GM10266 (cell line): Measurements from ENCODE around the gene ACP5.

Experiments used
- DNase-seq: peaks from one replicate; pipeline ENCODE4 v3.0.0; 2012; ENCODE audit errors: extremely low spot score
- TF ChIP-seq, protein P1 (sequence below): IDR thresholded peaks from 2 replicates; pipeline ENCODE4 v1.5.1; 2012; ENCODE audit warnings: mild to moderate bottlenecking, low read depth; ENCODE audit not compliant: control insufficient read depth, insufficient read depth; ENCODE audit errors: missing control alignments

ACP5 gene

DNA sequence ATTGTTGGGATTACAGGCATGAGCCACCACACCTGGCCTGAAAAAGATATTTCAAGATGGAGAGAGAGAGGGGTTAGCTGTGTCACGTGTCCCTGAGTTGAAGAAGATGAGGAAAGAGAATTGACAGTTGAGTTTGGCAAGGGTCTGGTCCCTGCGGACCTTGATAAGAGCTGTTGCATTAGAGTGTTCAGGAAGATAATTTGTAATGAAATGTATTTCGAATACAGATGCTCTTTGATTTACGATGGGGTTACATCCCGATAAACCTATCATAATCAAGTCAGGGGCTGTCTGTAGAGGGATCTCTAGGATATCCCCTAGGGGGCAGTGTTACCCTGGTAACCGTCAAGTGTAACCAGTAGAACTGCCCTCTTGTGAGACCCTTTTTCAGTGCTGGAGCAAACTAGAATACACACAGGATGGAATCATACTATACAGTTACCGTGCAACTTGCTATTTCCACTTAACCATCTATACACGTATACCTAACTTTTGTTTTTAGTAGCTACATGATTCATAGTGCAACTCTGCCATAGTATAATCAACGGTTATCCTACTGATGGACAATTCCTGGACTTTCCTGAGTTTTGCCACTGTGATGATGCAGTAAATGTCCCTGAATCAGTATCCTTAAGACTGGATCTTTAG is 16.9 kb downstream of the ACP5 start:
- DNase-seq: peak; percentile 69
- TF ChIP-seq, protein P1, sequence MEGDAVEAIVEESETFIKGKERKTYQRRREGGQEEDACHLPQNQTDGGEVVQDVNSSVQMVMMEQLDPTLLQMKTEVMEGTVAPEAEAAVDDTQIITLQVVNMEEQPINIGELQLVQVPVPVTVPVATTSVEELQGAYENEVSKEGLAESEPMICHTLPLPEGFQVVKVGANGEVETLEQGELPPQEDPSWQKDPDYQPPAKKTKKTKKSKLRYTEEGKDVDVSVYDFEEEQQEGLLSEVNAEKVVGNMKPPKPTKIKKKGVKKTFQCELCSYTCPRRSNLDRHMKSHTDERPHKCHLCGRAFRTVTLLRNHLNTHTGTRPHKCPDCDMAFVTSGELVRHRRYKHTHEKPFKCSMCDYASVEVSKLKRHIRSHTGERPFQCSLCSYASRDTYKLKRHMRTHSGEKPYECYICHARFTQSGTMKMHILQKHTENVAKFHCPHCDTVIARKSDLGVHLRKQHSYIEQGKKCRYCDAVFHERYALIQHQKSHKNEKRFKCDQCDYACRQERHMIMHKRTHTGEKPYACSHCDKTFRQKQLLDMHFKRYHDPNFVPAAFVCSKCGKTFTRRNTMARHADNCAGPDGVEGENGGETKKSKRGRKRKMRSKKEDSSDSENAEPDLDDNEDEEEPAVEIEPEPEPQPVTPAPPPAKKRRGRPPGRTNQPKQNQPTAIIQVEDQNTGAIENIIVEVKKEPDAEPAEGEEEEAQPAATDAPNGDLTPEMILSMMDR: peak; percentile 68

DNA sequence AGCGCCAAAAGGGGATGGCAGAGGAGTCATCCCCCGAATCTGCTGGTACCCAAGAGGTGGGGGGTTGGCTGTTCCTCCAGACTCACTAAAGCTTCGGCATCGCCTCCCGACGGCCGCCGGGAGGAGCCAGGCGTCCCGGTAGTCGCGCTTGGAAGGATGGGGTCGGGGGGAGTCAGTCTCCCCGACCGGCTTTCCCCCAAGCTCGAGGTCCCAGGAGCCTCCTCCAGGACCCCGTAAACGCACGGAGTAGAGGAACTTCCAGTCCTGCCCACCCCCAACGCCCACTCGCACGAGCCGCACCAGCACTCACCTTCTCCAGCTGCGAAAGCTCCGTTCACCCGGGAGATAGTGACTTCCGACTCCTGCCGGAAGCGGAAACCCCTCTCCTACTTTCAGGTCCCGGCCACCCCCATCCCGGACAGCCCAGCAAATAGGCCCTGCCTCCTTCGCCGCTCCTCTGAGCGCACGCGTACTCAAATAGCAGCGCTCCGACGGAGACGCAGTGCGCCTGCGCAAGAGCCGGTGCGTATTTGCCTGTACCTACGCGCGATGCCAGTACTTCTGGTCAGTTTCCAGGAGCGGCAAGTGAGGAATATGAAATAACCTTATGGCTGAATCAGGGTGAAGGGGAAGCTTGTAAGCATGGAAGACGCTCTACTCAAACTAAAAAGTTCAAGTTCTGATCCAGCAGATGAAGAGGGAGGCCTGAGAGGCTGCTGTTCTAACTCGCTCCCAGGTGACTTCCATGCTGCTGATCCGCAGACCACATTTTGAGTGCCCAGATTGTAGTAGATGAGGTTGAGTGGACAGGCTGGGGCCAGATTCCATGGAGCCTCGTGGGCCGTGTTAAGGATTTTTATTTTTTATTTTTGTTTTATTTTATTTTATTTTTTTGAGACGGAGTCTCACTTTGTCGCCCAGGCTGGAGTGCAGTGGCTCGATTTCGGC is 18.3 kb downstream of the ACP5 start, which contains the start of gene ELOF1:
TSS of gene ELOF1 (minus strand) at position 350 of the 948 bp plus-strand sequence. CDS start 4,883 bp downstream, outside the sequence.
- DNase-seq: peak; percentile 95
- TF ChIP-seq, protein P1: peak; percentile 13

DNA sequence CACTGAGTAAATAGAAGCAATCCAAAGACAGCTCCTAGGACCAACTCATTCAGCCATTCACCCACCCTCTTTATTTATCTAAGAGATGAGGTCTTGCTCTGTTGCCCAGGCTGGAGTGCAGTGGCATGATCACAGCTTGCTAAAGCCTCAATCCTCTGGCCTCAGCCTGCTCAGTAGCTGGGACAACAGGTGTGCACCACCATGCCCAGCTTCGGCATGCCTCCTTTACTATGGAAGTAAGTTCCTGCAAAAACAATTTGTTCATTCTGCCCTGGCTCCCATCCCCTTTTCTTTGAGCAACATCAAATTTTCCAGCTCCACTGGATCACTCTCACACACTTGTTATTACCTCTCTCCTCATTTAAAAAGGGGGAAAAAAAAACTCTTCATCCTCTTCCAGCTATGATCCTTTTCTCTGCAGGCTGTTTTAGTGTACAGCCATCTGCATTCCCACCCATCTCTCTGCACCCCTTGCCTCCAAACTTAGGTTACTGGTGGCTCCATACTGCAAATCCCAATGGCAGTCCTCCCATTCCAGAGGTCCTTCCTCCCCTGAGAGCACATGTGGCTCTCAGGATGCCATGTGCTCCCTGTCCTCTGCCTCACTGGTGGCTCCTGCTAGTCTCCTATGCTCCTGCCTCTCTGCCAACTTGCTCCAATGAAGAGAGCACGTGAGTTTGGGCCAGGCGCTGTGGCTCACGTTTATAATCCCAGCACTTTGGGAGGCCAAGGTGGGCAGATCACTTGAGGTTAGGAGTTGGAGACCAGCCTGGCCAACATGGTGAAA is 20.6 kb downstream of the ACP5 start:
- TF ChIP-seq, protein P1: no peak
- no peak for DNase-seq

DNA sequence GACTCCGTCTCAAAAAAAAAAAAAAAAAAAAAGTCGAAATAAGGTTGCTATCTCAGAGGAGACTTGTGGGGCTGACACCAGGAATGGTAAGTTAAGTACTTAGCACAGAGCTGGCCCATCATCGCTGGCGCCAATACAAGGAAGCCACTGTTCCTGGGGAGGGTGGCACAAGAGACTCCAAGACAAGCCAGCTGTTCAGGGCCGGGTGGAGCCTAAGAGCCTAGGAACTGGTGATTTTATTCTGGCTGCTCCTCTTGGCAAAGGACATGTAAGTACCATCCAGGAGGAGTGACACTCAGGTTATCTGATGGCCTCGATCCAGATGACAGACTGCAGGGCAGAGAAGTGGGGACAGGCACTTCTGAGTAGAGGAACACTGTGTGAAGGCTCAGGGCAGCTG is 22.2 kb downstream of the ACP5 start:
- TF ChIP-seq, protein P1: no peak
- no peak for DNase-seq

DNA sequence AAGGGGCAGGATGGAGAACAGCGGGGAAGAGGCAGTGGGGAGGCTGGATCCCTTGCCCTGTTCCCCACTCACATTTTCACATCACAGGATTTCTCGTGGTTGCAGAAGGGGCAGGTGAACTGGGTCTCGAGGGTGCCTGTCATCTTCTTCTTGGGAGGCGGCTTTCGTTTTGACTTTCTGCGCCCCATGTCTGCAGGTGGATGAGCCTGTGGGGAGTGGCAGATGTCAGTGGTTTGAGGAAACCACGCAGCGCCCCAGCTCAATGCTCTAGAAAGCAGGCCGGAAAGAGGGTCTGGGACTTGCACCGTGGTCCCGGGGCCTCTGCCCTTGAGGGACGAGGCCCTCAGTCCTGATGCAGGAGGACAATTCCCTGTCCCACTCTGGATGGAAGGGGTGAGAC is 23.3 kb downstream of the ACP5 start:
- no peak for DNase-seq
- TF ChIP-seq, protein P1: no peak

DNA sequence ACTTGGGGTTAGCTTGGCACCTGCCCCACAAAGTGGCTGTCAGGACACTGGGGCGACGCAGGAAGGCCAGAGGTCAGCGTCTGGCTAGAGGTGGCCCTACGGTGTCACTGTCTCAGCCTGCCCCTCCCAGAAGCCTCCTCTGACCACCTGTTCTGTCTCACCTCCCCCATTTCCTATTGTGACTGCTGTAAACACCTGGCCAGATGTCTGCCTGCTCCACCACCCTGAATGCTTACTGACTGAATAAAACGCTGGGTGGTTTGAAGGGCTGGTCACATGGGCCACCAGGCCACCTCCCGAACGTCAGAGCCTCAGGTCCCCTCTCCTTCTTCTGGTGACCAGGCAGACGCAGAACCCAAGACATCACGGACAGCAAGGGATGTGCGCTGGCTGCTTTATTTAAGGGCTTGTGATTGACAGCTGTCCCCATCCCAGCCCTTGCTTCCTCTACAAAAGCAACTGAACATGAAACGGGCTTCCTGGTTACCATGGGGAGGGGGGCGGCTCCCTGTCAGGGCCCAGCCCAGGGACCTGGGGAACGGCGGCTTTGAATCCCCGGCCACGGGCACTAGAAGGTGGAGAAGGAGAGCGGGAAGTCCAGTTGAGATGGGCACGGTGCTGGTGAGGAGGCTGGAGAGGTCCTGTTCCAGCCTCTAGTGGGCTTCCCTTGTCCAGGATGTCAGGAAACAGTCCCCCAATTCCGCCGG is 24.6 kb downstream of the ACP5 start:
- TF ChIP-seq, protein P1: no peak
- DNase-seq: no peak
